Thoracic aorta (tissue), 2 donors: ENCODE measurements around the gene ACO2. TPM values are rescaled to one million over a fixed set of nuclear protein-coding genes. Genes with fewer than 3 reads are reported as not detected.

Experiments used
- ATAC-seq: fragments of 150-250 bp; one replicate; pipeline ENCODE4 v1.8.0; 2017; ENCODE audit warnings: low read depth; ENCODE audit not compliant: insufficient number of reproducible peaks, low FRiP score
- DNase-seq: peaks from one replicate; pipeline ENCODE4 v3.0.0-alpha.2; 2020; ENCODE audit warnings: low spot score
- H3K27ac ChIP-seq, 2 donors: fragments of 200-600 bp; sonication (generic); 1 replicate in 1 of 2; 2 replicates in 1 of 2; pipeline ENCODE4 v1.5.1; 2016; ENCODE audit warnings: mild to moderate bottlenecking in 2 of 2, moderate library complexity in 2 of 2
- H3K27me3 ChIP-seq: fragments of 200-600 bp; sonication (generic); replicated peaks from 2 replicates; pipeline ENCODE4 v1.6.0; 2016; ENCODE audit warnings: mild to moderate bottlenecking; ENCODE audit not compliant: insufficient read depth
- H3K36me3 ChIP-seq: fragments of 200-600 bp; sonication (generic); one replicate; pipeline ENCODE4 v1.5.1; 2016
- H3K4me1 ChIP-seq, 2 donors: fragments of 200-600 bp; sonication (generic); 1 replicate in 1 of 2; 2 replicates in 1 of 2; pipeline versions ENCODE4 v1.5.1 to v1.6.0; 2016; ENCODE audit warnings: low read depth in 2 of 2, mild to moderate bottlenecking in 1 of 2; ENCODE audit not compliant: control insufficient read depth in 1 of 2
- H3K4me3 ChIP-seq: fragments of 200-600 bp; sonication (generic); 2 replicates; pipeline ENCODE4 v1.5.1; 2016; ENCODE audit warnings: mild to moderate bottlenecking
- H3K9me3 ChIP-seq: fragments of 200-600 bp; sonication (generic); 2 replicates; pipeline ENCODE4 v1.5.1; 2016
- total RNA-seq, 2 donors: library from RNA; depleted of rRNA; stranded (reverse); fragments of >200 nt; gene quantifications; one replicate each; pipeline versions ENCODE4 v1.1.0 to v1.2.3, GENCODE V29; 2016
- TF ChIP-seq, protein P1 (sequence below): fragments of 200-600 bp; sonication (generic); IDR thresholded peaks from one replicate; pipeline ENCODE4 v1.5.1; 2019; ENCODE audit warnings: antibody characterized with exemption

ACO2 gene
- total RNA-seq, 2 donors from 2014 or later = 52.1 to 57.8 TPM

DNA sequence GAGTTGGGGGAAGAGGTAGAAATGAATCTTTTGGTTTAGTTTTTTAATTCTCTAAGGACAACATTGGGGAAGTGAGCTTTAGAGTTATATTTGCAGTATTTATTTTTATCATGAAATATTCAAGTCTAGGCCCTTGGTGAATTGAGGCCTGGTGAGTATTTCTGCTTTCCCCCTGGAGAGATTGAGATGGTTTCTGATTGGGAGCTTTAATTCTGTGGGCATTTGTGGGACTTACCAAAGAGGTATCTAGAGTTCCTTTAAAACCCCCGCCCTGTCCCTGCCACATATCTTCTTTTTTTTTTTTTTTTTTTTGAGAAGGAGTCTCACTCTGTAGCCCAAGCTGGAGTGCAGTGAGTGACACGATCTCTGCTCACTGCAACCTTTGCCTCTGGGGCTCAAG is 9.6 kb downstream of the ACO2 start:
- ATAC-seq (no peak), DNase-seq (no peak)
- TF ChIP-seq, protein P1, sequence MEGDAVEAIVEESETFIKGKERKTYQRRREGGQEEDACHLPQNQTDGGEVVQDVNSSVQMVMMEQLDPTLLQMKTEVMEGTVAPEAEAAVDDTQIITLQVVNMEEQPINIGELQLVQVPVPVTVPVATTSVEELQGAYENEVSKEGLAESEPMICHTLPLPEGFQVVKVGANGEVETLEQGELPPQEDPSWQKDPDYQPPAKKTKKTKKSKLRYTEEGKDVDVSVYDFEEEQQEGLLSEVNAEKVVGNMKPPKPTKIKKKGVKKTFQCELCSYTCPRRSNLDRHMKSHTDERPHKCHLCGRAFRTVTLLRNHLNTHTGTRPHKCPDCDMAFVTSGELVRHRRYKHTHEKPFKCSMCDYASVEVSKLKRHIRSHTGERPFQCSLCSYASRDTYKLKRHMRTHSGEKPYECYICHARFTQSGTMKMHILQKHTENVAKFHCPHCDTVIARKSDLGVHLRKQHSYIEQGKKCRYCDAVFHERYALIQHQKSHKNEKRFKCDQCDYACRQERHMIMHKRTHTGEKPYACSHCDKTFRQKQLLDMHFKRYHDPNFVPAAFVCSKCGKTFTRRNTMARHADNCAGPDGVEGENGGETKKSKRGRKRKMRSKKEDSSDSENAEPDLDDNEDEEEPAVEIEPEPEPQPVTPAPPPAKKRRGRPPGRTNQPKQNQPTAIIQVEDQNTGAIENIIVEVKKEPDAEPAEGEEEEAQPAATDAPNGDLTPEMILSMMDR = no peak
- Histone ChIP-seq H3K4me3 (no peak overlapping the region), H3K36me3 (no peaks in the 10 kb centered on the region), H3K4me1 (peaks cover 31 to 48% of the 10 kb centered on the region in 2 donors), H3K27ac (peak overlapping the region; percentile 77 to 93), H3K9me3 (no peaks in the 10 kb centered on the region), H3K27me3 (no peaks in the 10 kb centered on the region)

DNA sequence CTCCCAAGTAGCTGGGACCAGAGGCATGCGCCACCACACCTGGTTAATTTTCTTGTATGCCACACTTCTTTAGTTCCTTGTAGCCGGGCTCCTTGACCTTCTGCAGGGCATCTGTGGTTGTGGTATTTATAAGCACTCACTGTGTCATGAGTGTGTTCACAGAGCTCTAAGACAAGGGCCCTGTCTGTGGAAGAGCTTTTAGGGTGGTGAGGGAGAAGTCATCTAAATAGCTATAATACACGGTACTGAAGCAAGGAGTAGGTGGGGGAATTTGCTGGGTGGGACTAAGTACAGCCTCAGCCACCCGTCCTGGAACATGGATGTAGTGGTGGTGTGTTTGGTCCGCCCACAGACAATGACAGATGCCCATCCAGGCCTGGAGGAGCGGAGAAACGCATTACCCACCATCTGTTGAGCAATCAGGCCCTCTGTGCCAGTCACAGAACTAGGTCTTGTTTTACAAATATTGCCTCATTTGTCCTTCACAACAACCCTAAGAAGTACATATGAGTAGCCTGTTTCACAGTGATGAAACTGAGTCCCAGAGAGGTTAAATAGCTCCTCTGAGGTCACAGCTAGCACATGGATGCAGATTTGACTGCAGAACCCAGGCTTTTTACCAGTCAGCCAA is 10.1 kb downstream of the ACO2 start:
- Histone ChIP-seq H3K27me3 (no peaks in the 10 kb centered on the region), H3K4me3 (no peak overlapping the region), H3K4me1 (peaks cover 35 to 53% of the 10 kb centered on the region in 2 donors), H3K36me3 (no peaks in the 10 kb centered on the region), H3K9me3 (no peaks in the 10 kb centered on the region), H3K27ac (peak overlapping the region; percentile 77 to 93)
- TF ChIP-seq, protein P1 = no peak
- DNase-seq = no peak
- ATAC-seq = no peak

- H3K27me3 ChIP-seq = no peaks in the 10 kb centered on the region
- DNase-seq (no peak), ATAC-seq (peak; percentile 54)
- TF ChIP-seq, protein P1 = peak; percentile 19
- peak overlapping the region; percentile 77 to 93 for H3K27ac ChIP-seq
- H3K4me3 ChIP-seq = peak overlapping the region; percentile 36
- H3K36me3 ChIP-seq = no peaks in the 10 kb centered on the region
- H3K4me1 ChIP-seq = peaks cover 35 to 54% of the 10 kb centered on the region in 2 donors
- H3K9me3 ChIP-seq = no peaks in the 10 kb centered on the region
These were observed 10.9 kb downstream of the ACO2 start for GRCh38 chr22:41479671-41480396.

DNA sequence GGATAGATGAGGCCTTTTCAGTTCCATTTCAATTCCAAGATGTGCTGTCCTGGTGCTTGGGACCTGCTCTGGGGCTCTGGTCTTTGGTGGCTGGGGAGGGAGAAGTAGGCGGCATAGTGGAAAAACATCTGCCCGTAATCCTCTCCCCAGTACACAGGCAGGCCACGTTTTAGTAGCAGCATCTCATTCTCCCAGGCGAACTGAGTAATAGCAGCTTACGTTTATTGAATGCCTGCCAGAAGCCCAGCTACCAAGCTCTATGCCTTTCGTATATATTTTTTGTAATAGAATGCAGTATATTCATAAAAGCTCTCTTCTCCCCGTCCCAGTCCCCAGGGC is 11.4 kb downstream of the ACO2 start:
- DNase-seq (no peak), ATAC-seq (no peak)
- peak overlapping the region; percentile 36 for H3K4me3 ChIP-seq
- peaks cover 35 to 58% of the 10 kb centered on the region in 2 donors for H3K4me1 ChIP-seq
- no peaks in the 10 kb centered on the region for H3K9me3 ChIP-seq
- peak overlapping the region; percentile 77 to 93 for H3K27ac ChIP-seq
- no peaks in the 10 kb centered on the region for H3K36me3 ChIP-seq
- no peaks in the 10 kb centered on the region for H3K27me3 ChIP-seq
- TF ChIP-seq, protein P1 = no peak

DNA sequence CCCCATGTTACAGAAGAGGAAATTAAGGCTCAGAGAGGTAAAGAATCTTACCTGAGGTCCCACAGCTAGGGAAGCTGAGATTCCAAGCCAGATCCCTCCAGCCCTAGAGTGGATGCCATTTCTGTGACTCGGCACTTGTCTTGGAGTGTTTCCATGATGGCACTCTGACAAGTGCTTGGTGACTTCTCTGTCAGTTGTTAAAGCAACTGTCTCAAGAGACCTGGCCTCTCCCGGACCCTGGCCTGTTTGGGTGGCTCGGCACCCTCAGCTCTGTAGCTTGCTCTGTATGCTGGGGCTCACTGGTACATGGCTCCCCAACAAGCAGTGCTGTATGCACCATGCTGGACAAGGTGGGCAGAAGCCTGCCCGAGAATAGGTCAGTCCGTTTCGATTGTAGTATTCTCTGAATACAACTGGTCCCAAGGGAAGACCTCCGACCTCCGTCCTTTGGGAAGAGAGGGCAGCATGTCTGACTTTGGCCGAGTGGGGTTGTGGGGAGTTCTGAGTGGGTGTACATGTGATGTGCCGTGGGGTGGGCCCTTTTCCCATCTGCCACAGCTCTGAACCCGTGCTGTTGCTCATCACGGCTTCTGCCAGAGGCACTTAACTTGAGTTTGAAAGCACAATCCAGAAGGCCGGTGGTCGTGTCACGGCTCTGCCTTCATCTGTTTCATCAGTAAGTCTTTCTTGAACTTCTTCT is 12.4 kb downstream of the ACO2 start:
- H3K27me3 ChIP-seq = no peaks in the 10 kb centered on the region
- no peaks in the 10 kb centered on the region for H3K9me3 ChIP-seq
- peaks cover 35 to 58% of the 10 kb centered on the region in 2 donors for H3K4me1 ChIP-seq
- peak overlapping the region; percentile 77 to 93 for H3K27ac ChIP-seq
- TF ChIP-seq, protein P1 = no peak
- H3K4me3 ChIP-seq = peak overlapping the region; percentile 27
- no peaks in the 10 kb centered on the region for H3K36me3 ChIP-seq
- DNase-seq (peak; percentile 25), ATAC-seq (peak; percentile 37)
